Transverse colon (tissue), 4 donors: Measurements from ENCODE around the gene KRT12. TPM values are rescaled to one million over a fixed set of nuclear protein-coding genes. Genes with fewer than 3 reads are reported as not detected.

Experiments
- DNase-seq: peaks from one replicate; pipeline ENCODE4 v3.0.0-alpha.2; 2019
- H3K27ac ChIP-seq, 4 donors: fragments of 200-600 bp; sonication (generic); 2 replicates each; pipeline ENCODE4 v1.5.1; 2016 to 2018; ENCODE audit warnings: inconsistent platforms in 4 of 4
- H3K27me3 ChIP-seq: fragments of 200-600 bp; sonication (generic); 2 replicates; pipeline ENCODE4 v1.5.1; 2017; ENCODE audit warnings: inconsistent platforms
- H3K36me3 ChIP-seq, 4 donors: fragments of 200-600 bp; sonication (generic); 2 replicates each; pipeline ENCODE4 v1.5.1; 2017 to 2019; ENCODE audit warnings: inconsistent platforms in 4 of 4
- H3K4me1 ChIP-seq, 4 donors: fragments of 200-600 bp; sonication (generic); 2 replicates each; pipeline ENCODE4 v1.5.1; 2017 to 2020; ENCODE audit warnings: inconsistent platforms in 4 of 4
- H3K4me3 ChIP-seq, 4 donors: fragments of 200-600 bp; sonication (generic); 1 replicate in 1 of 4; 2 replicates in 3 of 4; pipeline versions ENCODE4 v1.5.1 to v1.6.1; 2017 to 2019; ENCODE audit warnings: inconsistent platforms in 4 of 4
- H3K9me3 ChIP-seq, 2 donors: fragments of 200-600 bp; sonication (generic); 2 replicates each; pipeline ENCODE4 v1.5.1; 2017 to 2019; ENCODE audit warnings: inconsistent platforms in 2 of 2
- EP300 ChIP-seq: sonication (generic); formaldehyde crosslinking; IDR thresholded peaks from one replicate; pipeline ENCODE4 v1.6.1; 2017; ENCODE audit warnings: antibody characterized with exemption, low read depth
- POLR2A ChIP-seq: fragments of 450-650 bp; IDR thresholded peaks from one replicate; pipeline ENCODE4 v1.6.1; 2016; ENCODE audit warnings: antibody characterized with exemption, mild to moderate bottlenecking, moderate library complexity
- POLR2AphosphoS5 ChIP-seq, 3 donors: sonication (generic); formaldehyde crosslinking; IDR thresholded peaks; one replicate each; pipeline ENCODE4 v1.6.1; 2016; ENCODE audit warnings: antibody characterized with exemption in 3 of 3
- WGBS, 2 donors: methylation state at CpG; one replicate each; pipeline ENCODE4 v1.1.5; 2018; ENCODE audit warnings: low coverage in 1 of 2; 5-methylcytosine and 5-hydroxymethylcytosine counted together
- in situ Hi-C, 4 donors: fragments of 200-750 bp; cut with MboI; loops; one replicate each; pipeline versions ENCODE4 v1.15.0 to v1.15.1; 2017; ENCODE audit warnings: low sequenced_read_pairs in 3 of 4, low pct_ligation_motif_present in 1 of 4, low pct_unique_long_range_greater_than_20kb in 1 of 4
- intact Hi-C: fragments of 100-400 bp; cut with DNase I; formaldehyde crosslinking; loops from one replicate; pipeline ENCODE4 v1.15.1; 2023; ENCODE audit warnings: low total_unique reads
- total RNA-seq, 4 donors: library from RNA; depleted of rRNA; stranded (reverse); fragments of >200 nt; gene quantifications; one replicate each; pipeline ENCODE4 v1.1.0, GENCODE V29; 2016
- TF ChIP-seq, protein P1 (sequence below), 5 experiments: fragments of 200-600 bp in 3 of 5; fragments of 450-650 bp in 2 of 5; sonication (generic) in 3 of 5; IDR thresholded peaks; 1 replicate in 2 of 5; 2 replicates in 3 of 5; pipeline ENCODE4 v1.5.1; 2016 to 2017; ENCODE audit warnings: antibody characterized with exemption in 5 of 5, inconsistent platforms in 3 of 5, mild to moderate bottlenecking in 2 of 5, moderate library complexity in 1 of 5

KRT12 gene
- total RNA-seq, 4 donors from 2014 or later = 0.40 to 20.0 (median 3.8) TPM; not detected in 1

DNA sequence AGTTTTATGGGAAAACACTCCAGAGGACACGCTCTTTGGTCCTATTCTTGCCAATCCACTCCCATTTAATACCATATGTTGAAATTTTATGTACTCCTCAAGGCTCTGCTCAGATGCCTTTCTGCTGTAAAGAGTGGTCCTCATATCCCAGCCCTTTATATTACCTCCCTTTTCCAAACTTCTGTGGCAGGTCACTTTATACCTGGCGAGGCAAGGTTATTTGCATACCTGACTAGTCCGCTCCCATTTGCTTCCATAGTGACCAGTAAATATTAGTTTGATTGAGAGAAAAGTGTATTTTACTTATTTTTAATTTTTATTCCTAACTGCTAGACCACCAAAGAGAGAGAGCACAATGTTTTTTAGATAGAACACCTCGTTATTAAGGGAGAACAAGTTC lies 17.3 kb downstream of the KRT12 start:
- H3K4me1 ChIP-seq = peaks cover 0 to 8% (median 3%) of the 10 kb centered on the region in 4 donors
- 81 to 88% methylated on average over 4 of the region's 4 CpGs for WGBS, 2 donors
- H3K27ac ChIP-seq = no peak overlapping the region
- in situ Hi-C loops (no loop called here), intact Hi-C loops (no loop called here)
- DNase-seq = no peak
- H3K4me3 ChIP-seq = no peak overlapping the region
- no peaks in the 10 kb centered on the region for H3K36me3 ChIP-seq
- TF ChIP-seq, protein P1, sequence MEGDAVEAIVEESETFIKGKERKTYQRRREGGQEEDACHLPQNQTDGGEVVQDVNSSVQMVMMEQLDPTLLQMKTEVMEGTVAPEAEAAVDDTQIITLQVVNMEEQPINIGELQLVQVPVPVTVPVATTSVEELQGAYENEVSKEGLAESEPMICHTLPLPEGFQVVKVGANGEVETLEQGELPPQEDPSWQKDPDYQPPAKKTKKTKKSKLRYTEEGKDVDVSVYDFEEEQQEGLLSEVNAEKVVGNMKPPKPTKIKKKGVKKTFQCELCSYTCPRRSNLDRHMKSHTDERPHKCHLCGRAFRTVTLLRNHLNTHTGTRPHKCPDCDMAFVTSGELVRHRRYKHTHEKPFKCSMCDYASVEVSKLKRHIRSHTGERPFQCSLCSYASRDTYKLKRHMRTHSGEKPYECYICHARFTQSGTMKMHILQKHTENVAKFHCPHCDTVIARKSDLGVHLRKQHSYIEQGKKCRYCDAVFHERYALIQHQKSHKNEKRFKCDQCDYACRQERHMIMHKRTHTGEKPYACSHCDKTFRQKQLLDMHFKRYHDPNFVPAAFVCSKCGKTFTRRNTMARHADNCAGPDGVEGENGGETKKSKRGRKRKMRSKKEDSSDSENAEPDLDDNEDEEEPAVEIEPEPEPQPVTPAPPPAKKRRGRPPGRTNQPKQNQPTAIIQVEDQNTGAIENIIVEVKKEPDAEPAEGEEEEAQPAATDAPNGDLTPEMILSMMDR (IDR thresholded peaks at IDR 0.05) = no peak
- no peak for TF ChIP-seq POLR2AphosphoS5 (IDR thresholded peaks at IDR 0.05)
- TF ChIP-seq EP300 = no peak
- no peaks in the 10 kb centered on the region for H3K9me3 ChIP-seq
- peaks cover 18% of the 10 kb centered on the region for H3K27me3 ChIP-seq

DNA sequence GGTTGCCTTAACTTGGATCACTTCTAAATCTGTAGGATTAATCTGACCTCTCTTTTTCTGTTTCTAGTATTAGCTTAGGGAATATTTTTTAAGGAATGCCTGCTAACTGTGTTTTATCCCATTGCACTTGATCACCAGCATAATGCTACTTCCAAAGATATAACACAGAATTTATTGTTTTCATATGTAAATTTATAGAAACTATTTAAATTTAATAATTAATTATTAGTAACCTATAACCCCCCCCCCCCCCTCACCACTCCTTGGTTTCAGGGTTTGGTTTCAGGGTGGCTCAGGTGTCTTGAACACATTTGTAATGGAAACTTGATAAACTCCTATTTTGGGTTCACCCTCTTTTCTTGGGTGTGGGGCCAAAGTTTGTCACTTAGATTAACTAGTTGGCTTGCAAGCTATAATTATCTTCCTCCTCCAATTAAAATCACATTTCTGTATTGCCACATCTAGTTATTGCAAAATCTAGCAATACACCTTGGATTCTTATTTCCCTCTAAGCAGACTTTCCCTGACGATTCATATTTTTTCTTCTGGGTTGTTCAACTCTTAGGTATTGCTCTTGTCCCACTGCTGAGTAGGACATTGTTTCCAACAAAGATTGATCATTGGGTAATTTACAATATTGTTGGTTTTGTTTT lies 18.3 kb downstream of the KRT12 start:
- intact Hi-C loops (no loop called here), in situ Hi-C loops (no loop called here)
- DNase-seq = no peak
- 81% methylated on average over 1 of the region's 1 CpG; no CpG with 5 or more reads in 1 of the 2 donors for WGBS, 2 donors
- H3K27me3 ChIP-seq = peaks cover 25% of the 10 kb centered on the region
- H3K4me1 ChIP-seq = peaks cover 0 to 6% (median 3%) of the 10 kb centered on the region in 4 donors
- no peak overlapping the region for H3K27ac ChIP-seq
- H3K36me3 ChIP-seq = no peaks in the 10 kb centered on the region
- H3K9me3 ChIP-seq = no peaks in the 10 kb centered on the region
- no peak for TF ChIP-seq EP300
- TF ChIP-seq, protein P1 (IDR thresholded peaks at IDR 0.05) = no peak
- no peak for TF ChIP-seq POLR2AphosphoS5 (IDR thresholded peaks at IDR 0.05)
- no peak for TF ChIP-seq POLR2A
- no peak overlapping the region for H3K4me3 ChIP-seq

DNA sequence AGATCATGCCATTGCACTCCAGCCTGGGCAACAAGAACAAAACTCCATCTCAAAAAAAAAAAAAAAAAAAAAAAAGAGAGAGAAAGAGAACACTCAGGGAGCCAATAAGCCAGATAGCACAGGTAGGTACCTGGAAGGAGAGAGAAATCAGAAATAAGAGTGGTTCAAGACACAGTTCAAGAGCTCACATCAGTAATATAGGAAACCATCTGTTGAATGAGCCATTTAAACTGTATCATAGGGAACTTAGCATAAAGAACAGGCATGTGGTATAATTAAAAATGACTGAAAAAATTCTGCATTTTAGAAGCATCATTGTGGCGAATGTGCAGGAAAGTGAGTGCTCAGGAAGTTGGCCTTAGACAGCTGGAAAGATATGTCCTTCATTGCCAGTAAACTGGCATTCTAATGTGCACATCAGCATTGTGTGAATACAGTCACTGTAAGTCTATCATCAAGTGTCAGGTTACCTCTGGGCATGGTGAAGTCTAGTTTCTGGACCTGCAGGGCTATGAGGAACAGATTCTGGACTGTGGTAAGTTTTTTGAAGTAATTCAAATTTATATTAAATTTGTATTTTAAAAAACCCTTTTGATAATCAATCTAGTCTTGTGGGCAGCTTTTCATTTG lies 20.4 kb downstream of the KRT12 start:
- no peak for TF ChIP-seq EP300
- TF ChIP-seq POLR2A = no peak
- TF ChIP-seq POLR2AphosphoS5 (IDR thresholded peaks at IDR 0.05) = no peak
- TF ChIP-seq, protein P1 (IDR thresholded peaks at IDR 0.05) = no peak
- DNase-seq = no peak
- 67 to 91% methylated on average over 1 of the region's 1 CpG for WGBS, 2 donors
- H3K27ac ChIP-seq = no peak overlapping the region
- H3K36me3 ChIP-seq = no peaks in the 10 kb centered on the region
- H3K27me3 ChIP-seq = peaks cover 36% of the 10 kb centered on the region
- H3K4me1 ChIP-seq = no peaks in the 10 kb centered on the region
- no peak overlapping the region for H3K4me3 ChIP-seq
- in situ Hi-C loops (no loop called here), intact Hi-C loops (no loop called here)
- no peaks in the 10 kb centered on the region for H3K9me3 ChIP-seq

DNA sequence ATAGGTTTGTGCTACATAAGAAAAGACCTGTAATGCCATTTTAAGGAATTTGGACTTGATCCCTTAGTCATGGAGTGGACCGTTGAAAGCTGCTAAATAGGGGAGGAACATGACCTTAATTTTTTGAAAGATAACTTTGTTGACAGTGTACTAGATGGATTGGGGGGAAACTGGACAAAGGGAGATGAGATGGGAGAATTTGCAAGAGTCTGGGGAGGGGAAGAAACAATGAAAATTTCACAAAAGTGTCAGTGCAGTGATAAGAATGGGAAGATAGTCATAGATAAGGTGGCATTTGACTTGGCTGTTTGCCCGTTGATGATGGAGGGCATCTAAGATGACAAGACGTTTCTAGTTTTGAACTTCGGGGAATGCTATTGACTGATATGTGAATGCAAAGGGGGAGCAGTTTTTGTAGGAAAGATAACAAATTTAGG lies 22.3 kb downstream of the KRT12 start:
- intact Hi-C loops = no loop called here
- in situ Hi-C loops = no loop called here
- TF ChIP-seq POLR2A = no peak
- no peak for TF ChIP-seq EP300
- H3K9me3 ChIP-seq = no peaks in the 10 kb centered on the region
- H3K4me1 ChIP-seq = no peaks in the 10 kb centered on the region
- WGBS, 2 donors = 56 to 80% methylated on average over 4 of the region's 4 CpGs
- H3K36me3 ChIP-seq = no peaks in the 10 kb centered on the region
- no peak overlapping the region for H3K4me3 ChIP-seq
- H3K27me3 ChIP-seq = peaks cover 30% of the 10 kb centered on the region
- no peak for DNase-seq
- H3K27ac ChIP-seq = no peak overlapping the region
